ENCODE measurements around the gene PHAF1.

DNA sequence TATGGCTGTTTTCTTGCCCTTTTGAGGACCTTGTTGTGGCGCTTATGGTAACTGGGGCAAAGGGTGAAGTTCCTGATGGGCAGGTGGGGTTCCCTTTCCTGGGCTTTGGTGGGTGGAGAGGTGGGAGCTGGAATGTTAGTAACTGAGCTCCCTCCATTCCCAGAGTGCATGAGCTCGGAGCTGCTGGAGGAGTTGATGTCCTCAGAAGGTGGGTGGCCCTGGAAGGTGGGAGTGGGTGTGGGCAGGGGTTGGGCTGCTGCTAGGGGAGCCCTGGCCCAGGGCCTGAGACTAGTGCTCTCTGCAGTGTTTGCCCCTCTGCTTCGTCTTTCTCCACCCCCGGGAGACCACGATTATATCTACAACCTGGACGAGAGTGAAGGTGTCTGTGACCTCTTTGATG, 88.0 kb downstream of the PHAF1 start:
- TF ChIP-seq, protein P1, sequence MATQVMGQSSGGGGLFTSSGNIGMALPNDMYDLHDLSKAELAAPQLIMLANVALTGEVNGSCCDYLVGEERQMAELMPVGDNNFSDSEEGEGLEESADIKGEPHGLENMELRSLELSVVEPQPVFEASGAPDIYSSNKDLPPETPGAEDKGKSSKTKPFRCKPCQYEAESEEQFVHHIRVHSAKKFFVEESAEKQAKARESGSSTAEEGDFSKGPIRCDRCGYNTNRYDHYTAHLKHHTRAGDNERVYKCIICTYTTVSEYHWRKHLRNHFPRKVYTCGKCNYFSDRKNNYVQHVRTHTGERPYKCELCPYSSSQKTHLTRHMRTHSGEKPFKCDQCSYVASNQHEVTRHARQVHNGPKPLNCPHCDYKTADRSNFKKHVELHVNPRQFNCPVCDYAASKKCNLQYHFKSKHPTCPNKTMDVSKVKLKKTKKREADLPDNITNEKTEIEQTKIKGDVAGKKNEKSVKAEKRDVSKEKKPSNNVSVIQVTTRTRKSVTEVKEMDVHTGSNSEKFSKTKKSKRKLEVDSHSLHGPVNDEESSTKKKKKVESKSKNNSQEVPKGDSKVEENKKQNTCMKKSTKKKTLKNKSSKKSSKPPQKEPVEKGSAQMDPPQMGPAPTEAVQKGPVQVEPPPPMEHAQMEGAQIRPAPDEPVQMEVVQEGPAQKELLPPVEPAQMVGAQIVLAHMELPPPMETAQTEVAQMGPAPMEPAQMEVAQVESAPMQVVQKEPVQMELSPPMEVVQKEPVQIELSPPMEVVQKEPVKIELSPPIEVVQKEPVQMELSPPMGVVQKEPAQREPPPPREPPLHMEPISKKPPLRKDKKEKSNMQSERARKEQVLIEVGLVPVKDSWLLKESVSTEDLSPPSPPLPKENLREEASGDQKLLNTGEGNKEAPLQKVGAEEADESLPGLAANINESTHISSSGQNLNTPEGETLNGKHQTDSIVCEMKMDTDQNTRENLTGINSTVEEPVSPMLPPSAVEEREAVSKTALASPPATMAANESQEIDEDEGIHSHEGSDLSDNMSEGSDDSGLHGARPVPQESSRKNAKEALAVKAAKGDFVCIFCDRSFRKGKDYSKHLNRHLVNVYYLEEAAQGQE (IDR thresholded peaks at IDR 0.05; ENCODE audit: insufficient replicate concordance, low read depth): no peak
- TF ChIP-seq, protein P2, sequence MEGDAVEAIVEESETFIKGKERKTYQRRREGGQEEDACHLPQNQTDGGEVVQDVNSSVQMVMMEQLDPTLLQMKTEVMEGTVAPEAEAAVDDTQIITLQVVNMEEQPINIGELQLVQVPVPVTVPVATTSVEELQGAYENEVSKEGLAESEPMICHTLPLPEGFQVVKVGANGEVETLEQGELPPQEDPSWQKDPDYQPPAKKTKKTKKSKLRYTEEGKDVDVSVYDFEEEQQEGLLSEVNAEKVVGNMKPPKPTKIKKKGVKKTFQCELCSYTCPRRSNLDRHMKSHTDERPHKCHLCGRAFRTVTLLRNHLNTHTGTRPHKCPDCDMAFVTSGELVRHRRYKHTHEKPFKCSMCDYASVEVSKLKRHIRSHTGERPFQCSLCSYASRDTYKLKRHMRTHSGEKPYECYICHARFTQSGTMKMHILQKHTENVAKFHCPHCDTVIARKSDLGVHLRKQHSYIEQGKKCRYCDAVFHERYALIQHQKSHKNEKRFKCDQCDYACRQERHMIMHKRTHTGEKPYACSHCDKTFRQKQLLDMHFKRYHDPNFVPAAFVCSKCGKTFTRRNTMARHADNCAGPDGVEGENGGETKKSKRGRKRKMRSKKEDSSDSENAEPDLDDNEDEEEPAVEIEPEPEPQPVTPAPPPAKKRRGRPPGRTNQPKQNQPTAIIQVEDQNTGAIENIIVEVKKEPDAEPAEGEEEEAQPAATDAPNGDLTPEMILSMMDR (IDR thresholded peaks at IDR 0.05; ENCODE audit: insufficient read depth, low read length): no peak
- TF ChIP-seq POLR2AphosphoS5 (IDR thresholded peaks at IDR 0.05; ENCODE audit: low read depth) (no peak), GABPA (IDR thresholded peaks at IDR 0.05; ENCODE audit: low read depth) (no peak), SPI1 (IDR thresholded peaks at IDR 0.05; ENCODE audit: borderline replicate concordance, low read depth) (no peak)

Measured in HL-60 (cell line).